RPMI7951 (cell line): Measurements from ENCODE around the gene CLDN20. TPM values are rescaled to one million over a fixed set of nuclear protein-coding genes. Genes with fewer than 3 reads are reported as not detected.

Source experiments
- DNase-seq: peaks from one replicate; pipeline ENCODE4 v3.0.0-alpha.2; 2012; ENCODE audit warnings: low read depth
- total RNA-seq: library from RNA; depleted of rRNA; stranded (reverse); fragments of >200 nt; shearing (Covaris generic); gene quantifications from 2 replicates; pipeline ENCODE4 v1.2.3, GENCODE V29; 2014

CLDN20 gene
- total RNA-seq, 1 experiment from 2014 or later, result not detected

GRCh38 chr6:155245193-155245592 lies 18.6 kb upstream of the CLDN20 start:
- DNase-seq, result no peak

- DNase-seq, result no peak
Observed at GRCh38 chr6:155245831-155246230, 18.0 kb upstream of the CLDN20 start.

- DNase-seq, result no peak
Observed at GRCh38 chr6:155246825-155247224, 17.0 kb upstream of the CLDN20 start.

GRCh38 chr6:155247618-155248007 lies 16.2 kb upstream of the CLDN20 start:
- peak; percentile 29 for DNase-seq

- DNase-seq, result peak; percentile 53
Observed at GRCh38 chr6:155248008-155249001, 15.5 kb upstream of the CLDN20 start.

- DNase-seq, result no peak
Observed at GRCh38 chr6:155250701-155251381, 13.0 kb upstream of the CLDN20 start.

- DNase-seq, result no peak
Observed at GRCh38 chr6:155252581-155252980, 11.2 kb upstream of the CLDN20 start.

- no peak for DNase-seq
Observed at GRCh38 chr6:155253337-155253736, 10.5 kb upstream of the CLDN20 start.

GRCh38 chr6:155254139-155254538 lies 9.7 kb upstream of the CLDN20 start:
- no peak for DNase-seq

- no peak for DNase-seq
Observed at GRCh38 chr6:155256122-155256795, 7.6 kb upstream of the CLDN20 start.

GRCh38 chr6:155257796-155258195 lies 6.0 kb upstream of the CLDN20 start:
- no peak for DNase-seq

GRCh38 chr6:155259204-155259603 lies 4.6 kb upstream of the CLDN20 start:
- DNase-seq, result no peak

GRCh38 chr6:155259897-155260296 lies 3.9 kb upstream of the CLDN20 start:
- DNase-seq, result no peak

- DNase-seq, result no peak
Observed at GRCh38 chr6:155260686-155261085, 3.1 kb upstream of the CLDN20 start.

GRCh38 chr6:155261111-155261900 lies 2.5 kb upstream of the CLDN20 start:
- no peak for DNase-seq

GRCh38 chr6:155262655-155263054 lies 1.2 kb upstream of the CLDN20 start:
- DNase-seq, result no peak

GRCh38 chr6:155264693-155265320 lies 994 bp downstream of the CLDN20 start:
- peak; percentile 88 for DNase-seq

GRCh38 chr6:155265843-155266535 lies 2.2 kb downstream of the CLDN20 start:
- DNase-seq, result peak; percentile 32

- DNase-seq, result no peak
Observed at GRCh38 chr6:155267411-155267810, 3.6 kb downstream of the CLDN20 start.
